ENCODE data around the gene ELOVL5.
A peak's percentile ranks its signal among the peaks of the same experiment; 100 is the strongest.

ELOVL5 gene

DNA sequence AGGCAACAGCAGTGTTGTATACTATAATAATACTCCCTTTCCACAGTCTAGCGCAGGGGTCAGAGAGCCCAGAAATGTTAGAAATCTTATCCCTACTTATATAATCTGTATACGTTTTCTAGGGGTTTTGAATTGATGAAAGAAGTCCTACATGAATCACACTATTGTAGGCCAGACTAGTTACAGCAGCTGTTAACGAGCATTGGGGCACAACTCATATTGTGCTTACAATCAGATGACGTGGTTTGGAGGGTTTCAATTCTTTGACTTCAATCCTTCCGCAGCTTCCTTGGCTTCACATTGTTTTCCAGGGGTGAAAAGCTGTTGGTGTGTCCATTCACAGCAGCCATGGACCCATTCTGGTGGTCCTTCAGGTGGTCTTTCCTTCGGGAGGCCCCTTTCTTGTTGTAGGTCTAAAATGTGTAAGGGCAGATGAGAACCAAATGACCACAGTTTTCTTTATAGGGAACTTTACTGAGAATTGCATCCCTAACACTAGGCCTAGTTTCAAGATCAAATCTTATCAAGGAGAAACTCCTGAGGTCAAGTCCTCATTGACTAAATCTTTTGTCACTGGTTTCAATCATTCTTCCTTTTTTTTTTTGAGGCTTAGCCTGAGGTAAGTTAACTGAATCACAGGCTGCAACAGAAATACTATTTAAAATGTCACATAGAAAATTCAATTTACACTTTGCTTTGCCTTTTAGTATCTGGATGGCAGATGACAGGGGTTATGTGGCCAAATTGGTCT lies 79.7 kb downstream of the ELOVL5 start:
- no peak for DNase-seq

DNA sequence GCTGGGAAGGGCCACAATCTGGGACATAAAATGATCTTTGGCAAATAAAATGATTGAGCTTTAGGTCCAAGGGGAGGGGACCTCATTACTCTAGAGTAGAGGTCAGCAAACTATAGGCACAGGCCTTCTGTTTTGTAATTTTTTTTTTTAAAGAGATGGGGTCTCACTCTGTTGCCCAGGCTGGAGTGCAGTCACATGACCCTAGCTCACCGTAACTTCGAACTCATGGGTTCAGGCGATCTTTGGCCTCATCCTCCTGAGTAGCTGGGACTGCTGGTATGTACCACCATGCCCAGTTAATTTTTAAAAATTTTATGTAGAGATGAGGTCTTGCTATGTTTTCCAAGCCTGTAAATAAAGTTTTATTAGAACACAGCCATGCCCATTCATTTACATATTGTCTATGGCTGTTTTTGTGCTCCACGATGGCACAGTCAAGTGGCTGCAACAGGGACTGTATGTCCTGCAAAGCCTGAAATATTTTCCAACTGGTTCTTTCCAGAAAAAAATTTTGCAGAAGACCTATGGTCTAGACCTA lies 82.1 kb downstream of the ELOVL5 start:
- no peak for DNase-seq

DNA sequence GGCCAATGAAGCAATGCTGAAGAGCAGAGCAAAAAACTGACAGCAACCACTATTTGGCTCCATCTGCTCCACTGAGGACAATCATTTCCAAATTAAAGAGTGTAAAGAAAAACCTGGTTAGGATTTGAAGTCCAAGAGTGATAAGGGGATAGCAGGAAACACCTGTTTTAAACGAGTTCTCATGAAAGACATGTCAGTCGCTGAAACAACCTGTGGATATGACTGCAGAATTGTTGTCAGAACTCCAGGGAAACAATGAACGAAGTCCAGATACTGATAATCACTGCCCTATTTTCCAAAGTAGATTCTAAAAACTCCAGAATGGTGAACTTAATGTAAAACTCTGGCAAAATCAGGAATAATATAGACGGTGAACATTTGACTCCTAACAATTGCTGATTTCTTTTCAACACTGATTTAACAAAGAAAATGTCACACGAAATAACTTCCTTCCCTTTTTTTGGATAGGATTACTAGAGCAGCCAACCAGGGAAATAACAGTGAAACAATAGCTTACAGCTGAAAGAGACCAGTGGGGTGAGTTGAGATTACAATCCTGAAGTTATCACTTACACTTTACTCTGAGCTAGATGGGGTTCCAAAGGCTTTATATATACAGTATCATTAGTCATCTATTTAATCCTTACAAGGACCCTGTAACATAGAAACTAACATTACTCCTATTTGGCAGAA lies 83.7 kb downstream of the ELOVL5 start:
- DNase-seq: no peak

DNA sequence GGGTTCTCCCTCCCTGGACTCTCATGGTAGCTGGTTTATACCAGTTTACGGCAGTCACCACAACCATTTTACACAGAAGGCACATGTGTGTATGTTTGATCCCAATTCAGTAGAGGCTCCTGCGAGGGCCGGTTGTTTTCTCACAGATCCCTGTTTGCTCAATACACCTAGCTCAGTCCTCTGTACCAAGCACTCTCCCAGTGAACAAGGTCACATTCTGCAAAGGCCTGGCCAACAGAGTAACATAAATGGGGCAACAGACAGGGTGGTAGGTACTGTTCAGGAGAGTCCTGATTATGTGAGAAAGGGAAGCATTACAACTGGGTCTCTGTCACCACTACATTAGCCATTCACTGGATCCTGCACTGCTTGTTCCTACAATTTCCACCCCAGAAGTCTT lies 84.4 kb downstream of the ELOVL5 start:
- no peak for DNase-seq

DNA sequence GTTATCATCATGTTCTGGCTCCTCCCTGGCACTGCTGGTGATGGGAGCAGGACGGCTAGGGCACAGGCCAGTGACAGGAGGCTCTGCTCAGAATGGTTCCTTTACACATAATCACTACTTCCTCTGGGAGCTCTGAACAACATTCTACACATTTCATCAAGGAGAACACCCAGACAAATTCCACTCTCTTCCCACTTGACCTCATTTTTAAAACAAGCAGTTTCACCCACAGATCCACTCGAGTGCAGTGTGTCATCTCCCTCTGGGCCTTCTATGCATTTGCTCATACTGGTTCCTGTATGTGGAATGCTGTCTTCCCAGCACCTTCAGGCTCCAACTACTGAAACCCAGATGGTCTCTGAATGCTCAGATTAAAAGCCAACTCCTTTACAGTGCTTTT lies 84.8 kb downstream of the ELOVL5 start:
- DNase-seq: no peak

DNA sequence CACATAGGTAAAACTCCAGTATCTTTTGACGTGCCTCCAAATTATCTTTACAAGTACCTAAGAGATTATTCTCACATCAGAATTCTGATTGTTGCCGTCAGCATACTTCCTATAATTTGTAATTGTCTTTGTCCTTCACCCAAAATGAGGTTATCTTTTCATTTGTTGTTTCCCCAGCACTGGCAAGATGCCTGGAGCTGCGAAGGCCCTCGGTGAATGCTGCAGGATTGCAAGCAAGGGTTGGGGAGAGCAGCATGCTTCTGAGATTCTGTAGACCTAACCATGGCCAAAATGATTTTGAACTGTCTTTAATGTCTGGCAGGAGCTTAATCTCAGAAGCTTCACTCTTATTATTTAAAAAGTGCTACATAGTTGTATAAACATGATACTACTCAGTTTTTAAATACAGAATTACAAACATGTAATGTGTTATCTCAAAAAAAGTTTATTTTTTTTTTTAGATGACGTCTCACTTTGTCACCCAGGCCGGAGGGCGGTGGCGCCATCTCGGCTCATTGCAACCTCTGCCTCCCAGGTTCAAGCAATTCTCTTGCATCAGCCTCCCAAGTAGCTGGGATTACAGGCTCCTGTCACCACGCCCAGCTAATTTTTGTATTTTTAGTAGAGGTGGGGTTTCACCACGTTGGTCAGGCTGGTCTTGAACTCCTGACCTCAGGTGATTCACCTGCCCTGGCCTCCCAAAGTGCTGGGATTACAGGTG lies 88.7 kb downstream of the ELOVL5 start:
- no peak for DNase-seq

DNA sequence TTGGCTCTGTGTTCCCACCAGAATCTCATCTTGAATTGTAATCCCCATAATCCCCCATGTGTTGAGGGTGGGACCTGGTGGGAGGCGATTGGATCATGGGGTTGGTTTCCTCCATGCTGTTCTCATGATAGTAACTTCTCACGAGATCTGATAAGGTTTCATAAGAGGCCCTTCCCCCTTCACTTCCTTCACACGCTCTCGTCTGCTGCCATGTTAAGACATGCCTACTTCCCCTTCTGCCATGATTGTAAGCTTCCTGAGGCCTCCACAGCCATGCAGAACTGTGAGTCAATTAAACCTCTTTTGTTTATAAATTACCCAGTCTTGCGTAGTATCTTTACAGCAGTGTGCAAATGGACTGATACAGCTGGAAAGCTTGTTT lies 90.0 kb downstream of the ELOVL5 start:
- peak; percentile 29 for DNase-seq

DNA sequence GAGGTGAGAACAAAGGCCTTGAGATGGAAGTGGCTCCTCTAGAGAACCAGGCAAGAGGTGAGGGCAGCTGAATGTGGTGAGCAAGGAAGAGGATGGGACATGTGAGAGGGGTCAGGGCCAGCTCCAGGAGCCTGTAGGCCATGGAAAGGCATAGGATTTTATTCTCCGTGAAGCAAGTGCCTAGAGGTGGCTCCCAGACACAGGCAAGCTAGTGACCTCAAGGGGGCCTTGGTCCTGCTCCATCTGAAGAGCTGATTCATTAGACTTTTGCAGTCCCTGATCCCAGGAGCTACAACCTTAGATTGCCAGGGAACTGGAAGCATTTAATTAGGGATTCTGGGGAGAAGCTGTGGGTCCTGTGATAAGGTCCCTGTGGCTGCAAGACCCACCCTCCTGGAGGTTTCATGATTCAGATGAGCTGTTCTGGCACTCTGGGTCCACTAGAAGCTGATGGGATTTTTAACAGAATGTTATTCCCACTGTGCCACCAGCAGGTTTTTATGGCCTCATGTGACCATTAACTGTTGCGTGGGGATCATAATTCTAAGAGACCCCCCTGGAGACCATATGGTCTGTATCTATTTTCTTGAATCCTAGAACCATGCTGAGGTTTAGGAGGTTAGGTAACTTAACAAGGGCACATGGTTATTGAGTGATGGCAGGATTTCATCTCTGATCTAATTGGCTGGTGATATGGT lies 90.5 kb downstream of the ELOVL5 start:
- DNase-seq: no peak

DNA sequence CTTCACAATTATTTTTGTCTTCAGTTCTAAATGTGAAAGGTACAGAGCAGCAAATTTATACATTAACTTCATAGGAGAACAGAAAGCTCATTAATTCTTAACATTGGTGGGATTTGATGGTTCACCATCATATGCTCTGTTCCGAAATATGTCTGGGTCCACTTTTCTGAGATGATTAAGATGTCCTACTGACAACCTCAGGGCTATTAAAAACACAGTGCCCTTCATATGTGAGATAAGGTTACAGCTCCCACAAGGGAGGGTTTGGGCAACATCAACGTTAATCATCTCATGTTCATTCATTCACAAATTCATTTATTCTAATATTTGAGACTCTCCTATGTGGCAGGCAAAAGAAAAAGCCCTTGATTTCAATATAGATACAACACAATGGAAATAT lies 91.2 kb downstream of the ELOVL5 start:
- DNase-seq: no peak

DNA sequence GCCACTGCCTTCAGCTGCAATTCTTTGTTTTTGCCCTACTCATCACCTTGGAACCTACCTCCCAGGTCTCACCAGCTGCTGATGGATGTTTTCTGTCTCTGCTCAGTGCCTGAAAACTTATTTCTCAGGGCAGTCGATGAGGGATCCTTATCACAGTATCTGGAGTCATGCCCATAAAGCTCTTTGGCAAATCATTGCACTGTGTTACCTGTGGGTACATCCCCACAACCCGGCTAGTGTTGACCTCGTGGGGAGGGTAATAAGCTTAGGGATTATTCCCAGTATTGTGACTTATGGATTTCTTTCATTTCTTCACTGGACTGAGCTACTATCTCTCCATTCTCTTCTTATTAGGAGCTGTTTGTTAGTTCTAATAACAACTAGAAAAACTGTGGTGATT lies 91.7 kb downstream of the ELOVL5 start:
- DNase-seq: no peak

DNA sequence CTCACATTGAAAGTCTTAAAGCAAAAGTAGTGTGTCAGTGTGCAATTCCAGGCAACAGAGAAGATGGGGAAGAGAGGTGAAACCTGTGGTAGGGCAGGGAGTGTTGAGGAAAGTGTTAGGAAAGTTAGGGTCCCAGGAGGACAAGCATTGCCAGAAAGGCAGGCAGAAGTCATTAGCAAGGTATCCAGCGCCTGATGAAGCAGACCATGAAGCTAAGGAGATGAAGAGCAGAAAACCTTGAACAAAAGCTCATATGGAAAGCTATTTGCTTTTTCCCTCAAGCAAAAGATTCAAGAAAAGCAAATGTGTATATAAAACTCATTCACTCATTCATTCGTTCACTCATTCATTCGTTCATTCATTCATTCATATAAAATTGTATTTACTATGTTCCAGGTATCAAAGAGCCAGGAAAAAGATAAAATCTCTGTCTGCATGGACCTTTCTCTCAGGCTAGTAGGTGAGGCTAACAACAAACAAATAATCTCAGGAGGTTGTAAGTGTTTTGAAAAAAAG lies 96.5 kb downstream of the ELOVL5 start:
- no peak for DNase-seq

DNA sequence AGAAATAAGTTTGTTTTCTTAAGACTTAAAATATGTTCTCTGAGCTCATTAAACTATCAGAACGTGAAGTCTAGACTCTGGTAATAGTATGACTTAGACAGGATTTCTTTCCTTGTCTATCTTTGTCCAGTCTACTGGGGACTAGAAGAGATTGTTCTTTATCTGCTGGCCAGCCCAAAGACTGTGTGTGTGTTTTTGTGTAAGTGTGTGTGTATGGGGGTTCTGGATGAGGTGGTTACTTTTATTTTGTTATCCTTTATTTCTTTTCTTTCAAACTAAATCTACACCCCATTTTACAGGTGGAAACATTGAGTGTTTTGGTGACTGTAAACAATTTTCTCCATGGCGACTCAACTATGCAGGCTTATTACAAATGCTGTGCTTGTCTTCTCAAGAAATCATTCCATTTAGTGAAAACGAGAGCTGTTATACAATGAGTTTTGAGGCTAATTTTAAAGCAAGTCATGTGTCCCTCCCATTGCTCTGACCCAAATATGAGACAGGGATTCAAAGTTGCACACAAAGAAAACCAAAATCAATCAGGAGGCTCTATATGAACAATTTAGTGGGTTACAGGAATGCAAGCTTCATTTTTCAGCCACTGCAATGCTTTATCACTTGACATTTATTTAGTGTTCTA lies 97.6 kb downstream of the ELOVL5 start:
- no peak for DNase-seq

DNA sequence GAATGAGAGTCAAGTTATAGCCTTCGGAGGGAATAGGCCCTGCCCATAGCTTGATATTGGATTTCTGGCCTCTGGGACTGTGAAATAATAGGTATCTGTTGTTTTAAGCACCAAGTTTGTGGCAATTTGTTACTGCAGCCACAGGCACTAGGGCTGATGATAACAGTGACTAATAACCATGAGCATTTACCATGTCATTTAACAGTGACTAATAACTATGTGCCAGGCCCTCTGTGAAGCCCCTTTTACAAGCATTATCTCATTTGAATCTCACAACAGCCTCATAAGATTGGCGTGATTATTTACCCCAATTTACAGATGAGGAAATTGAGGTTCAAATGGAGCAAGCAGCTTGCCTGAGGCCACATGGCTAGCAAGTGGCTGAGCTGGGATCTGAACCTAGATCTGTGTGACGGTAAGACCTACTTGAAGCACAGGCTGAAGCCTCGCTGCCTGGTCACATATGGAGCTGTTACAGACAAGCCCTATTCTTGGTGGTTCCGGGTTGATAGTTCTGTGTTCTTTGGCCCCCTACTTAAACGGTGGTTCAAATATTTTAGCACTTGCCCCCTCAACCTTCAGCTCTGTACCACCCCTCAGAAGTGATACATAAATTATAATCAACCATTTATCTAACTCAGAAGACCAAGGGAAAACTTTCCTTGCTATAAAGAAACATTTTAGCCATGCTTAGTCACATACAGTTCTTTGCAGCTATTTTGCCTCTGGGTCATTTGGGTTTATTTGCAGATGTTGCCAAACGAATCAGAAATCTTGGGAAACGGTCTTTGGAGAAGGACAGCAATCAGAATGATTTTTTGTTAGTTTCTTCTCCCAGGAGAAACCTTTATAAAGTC lies 98.3 kb downstream of the ELOVL5 start:
- DNase-seq: no peak

DNA sequence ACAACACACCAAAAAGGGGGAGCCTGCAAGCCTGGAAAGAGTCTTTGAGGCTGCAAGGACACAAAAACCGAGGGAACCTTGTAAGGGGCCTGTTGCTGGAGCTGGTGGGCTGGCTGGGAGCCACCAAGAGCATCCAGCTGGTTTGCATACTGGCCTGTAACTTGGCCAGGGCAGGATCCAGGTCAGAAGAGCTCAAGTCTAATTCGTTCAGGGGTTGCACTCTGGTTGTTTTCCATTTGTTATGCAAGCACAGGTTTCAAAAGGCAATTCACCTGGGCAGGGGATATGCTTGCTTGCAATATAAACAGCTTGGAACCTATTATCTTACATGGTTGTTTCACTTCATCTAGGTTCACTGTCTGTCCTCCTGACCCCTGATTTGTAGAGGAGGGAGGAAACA lies 101.8 kb downstream of the ELOVL5 start:
- no peak for DNase-seq

DNA sequence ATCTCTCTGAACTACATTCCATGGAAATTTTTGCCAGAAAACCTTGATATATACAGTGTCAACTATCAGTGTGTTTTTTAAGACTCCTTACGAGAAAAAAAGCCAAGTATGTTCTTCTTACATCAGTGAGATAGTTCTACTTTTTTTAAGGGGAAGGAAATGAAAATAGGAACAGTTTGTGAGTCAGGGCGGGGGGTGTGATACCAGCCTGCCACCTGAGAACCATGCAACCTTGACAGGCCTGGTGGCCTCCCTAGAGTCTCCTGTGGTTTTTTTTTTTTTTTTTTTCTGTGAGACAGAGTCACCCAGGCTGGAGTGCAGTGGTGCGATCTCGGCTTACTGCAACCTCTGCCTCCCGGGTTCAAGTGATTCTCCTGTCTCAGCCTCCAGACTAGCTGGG lies 103.8 kb downstream of the ELOVL5 start:
- DNase-seq: peak; percentile 49

DNA sequence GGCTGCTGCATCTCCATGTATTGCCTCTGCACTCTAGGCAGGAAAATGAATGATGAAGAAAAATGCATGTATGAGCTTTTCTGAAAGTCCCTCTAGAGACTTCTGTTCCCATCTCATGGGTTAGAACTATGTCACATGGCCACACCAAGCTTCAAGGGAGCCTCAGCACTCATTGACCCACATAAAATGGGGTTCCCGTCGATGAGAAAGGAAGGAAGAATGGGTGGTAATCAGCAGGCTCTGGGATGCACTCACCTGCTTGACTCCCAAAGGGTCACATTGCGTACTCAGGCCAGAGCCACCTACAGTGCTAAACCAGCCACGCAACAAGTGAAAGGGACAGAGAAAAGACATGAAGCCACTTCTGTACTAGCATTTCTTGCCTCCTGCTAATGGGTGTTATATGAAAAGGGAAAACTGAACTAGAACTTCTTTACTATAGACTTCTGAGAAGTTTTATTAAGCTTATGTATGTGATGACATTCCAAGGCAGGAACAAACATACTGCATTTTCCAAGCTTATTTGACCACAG lies 104.3 kb downstream of the ELOVL5 start:
- no peak for DNase-seq

DNA sequence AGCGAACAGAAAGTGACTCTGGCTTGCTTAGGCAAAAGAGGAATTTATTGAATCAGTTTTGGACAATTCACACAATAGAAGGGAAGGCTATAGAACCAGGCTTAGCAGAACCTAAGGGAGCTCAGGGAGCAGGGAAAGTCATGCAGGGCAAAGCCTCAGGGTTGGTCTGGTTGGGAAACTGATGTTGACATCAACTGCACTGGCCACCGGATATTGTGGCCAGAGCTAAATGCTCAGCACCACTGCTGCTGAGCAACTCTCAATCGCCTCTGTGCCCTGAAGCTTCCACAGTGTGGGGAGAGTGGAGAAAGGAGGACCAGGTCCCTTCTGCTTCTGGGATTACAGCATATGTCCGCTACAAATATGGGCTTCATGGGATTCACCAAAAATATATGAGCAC lies 106.8 kb downstream of the ELOVL5 start:
- no peak for DNase-seq

DNA sequence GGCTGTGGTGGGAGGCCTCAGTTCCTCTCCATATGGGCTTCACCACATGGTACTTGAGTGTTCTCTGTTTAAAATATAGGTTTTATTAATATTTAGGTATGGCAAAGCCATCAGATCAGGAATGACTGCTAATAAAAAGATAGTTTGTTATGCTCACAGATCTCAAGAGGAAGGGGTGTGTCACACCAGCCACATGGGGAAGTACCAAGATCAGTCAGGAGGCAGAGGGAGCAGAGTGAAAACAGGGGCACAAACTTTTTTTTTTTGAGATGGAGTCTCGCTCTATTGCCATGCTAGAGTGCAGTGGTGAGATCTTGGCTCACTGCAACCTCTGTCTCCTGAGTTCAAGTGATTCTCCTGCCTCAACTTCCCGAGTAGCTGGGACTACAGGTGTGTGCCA lies 108.0 kb downstream of the ELOVL5 start:
- peak; percentile 19 for DNase-seq

DNA sequence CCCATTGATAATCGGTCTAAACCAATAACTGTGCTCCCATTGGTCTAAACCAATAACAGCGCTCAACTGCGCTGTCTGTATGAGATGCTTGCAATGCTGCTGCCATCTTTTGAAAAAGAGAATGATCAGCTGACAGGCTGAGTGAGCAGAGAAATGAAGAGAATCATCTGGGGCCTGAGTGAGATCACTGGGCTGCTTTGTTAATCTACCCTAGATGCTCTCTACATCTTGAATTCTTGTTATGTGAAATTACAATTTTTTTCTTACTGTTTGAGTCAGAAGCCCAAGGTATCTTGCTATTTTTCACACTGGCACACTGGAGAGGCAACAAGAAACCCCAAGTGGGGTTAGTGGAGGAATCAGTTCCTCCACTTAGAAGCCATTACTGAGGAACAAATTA lies 108.6 kb downstream of the ELOVL5 start:
- no peak for DNase-seq

DNA sequence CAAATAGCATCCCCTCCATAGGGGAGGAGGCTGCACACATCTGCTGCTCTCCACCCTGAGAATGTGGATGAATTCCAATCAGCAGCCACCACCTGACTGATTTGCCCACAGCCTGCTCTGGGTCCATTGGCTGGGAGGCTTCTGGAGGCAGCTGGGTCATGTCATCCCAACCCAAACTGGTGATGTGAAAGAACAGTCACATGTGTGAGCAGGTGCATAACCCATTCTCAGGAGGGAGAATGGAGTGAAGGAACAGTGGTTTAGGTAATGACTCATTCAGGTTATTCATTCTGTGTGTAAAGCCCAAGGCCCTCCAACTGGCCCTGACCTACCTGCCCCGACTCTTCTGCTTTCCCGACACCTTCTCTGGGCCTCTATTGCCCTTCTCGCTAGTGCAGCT lies 109.2 kb downstream of the ELOVL5 start:
- no peak for DNase-seq

DNA sequence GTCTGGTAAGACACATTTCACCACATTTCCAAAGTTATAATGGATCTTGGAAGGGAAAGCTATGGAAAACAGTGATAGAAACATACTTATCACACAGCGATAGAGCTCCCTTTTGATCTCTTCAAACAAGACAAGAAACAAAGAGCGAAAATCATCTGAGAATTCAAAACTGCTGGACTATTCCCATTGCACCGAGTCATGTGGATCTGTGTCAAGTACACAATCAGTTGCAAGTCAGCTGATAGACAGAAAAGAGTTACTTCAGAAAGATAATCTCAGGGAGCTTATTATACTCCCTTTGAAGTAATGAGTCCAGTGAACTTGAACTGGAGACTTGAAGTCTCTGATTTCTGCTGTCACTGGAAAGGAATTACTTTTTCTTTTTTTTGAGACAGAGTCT lies 110.4 kb downstream of the ELOVL5 start:
- DNase-seq: no peak

All from hematopoietic multipotent progenitor cell treated with erythropoietin and hydrocortisone succinate and interleukin-3 and kit ligand, for 6 days (in vitro differentiated cells).